ENCODE measurements around the gene MAPKAPK2. TPM values are rescaled to one million over a fixed set of nuclear protein-coding genes. Genes with fewer than 3 reads are reported as not detected.

MAPKAPK2 gene
- total and polyA plus RNA-seq, 2 of the 13 experiments (the other 11 are each of a cell fraction or from before 2014, with no cell fraction given), result 16.6 to 34.0 TPM

DNA sequence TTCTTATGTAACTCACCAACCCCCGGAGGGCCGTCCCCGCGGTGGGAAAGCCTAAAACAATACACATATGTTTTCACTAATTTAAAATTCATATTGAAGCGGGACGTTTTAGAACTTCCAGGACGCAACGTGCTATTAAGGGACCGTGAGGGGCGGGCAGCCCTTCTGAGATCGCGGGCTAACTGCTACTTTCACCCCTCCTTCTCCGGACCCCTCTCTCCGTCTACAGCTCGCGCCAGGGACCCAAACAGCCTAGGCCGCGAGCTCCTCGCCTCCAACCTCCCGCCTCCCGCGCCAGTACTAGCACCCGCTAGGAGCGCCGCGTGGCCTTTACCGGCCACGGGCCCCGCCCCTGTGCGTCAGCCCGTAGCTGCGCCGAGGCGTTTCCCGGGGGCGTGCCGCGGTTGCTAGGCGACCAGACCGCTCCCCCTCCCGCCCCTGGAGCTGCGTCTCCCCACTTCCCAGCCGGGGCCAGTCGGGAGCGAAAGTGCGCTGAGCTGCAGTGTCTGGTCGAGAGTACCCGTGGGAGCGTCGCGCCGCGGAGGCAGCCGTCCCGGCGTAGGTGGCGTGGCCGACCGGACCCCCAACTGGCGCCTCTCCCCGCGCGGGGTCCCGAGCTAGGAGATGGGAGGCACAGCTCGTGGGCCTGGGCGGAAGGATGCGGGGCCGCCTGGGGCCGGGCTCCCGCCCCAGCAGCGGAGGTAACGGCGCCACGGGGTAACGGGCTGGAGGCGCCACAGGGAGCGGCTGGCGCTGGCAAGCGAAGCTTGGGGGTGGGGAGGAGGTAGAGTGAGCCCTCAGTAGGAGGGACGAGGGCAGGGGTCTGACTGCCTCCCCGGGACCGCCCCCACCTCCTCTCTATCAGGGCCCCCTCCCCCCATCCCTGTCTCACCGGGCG is 49.4 kb upstream of the MAPKAPK2 start, which contains the start of gene DYRK3 (continued):
- TF ChIP-seq ZNF790 (CRISPR knock-in tag; IDR thresholded peaks at IDR 0.05; ENCODE audit: borderline replicate concordance), result no peak
- no peak for TF ChIP-seq JDP2 (CRISPR knock-in tag; IDR thresholded peaks at IDR 0.05; ENCODE audit: borderline replicate concordance)
- TF ChIP-seq NCOA1 (CRISPR knock-in tag; IDR thresholded peaks at IDR 0.05), result 0 out of 2 replicates have a peak, but pooled peaks have one; percentile 51
- peak; percentile 54 for TF ChIP-seq ATF2 (CRISPR knock-in tag; IDR thresholded peaks at IDR 0.05)
- TF ChIP-seq, protein P1, sequence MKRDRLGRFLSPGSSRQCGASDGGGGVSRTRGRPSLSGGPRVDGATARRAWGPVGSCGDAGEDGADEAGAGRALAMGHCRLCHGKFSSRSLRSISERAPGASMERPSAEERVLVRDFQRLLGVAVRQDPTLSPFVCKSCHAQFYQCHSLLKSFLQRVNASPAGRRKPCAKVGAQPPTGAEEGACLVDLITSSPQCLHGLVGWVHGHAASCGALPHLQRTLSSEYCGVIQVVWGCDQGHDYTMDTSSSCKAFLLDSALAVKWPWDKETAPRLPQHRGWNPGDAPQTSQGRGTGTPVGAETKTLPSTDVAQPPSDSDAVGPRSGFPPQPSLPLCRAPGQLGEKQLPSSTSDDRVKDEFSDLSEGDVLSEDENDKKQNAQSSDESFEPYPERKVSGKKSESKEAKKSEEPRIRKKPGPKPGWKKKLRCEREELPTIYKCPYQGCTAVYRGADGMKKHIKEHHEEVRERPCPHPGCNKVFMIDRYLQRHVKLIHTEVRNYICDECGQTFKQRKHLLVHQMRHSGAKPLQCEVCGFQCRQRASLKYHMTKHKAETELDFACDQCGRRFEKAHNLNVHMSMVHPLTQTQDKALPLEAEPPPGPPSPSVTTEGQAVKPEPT (CRISPR knock-in tag; IDR thresholded peaks at IDR 0.05; ENCODE audit: low read depth), result peak; percentile 61; the same call in 1 of the 2 replicates
- no peak for TF ChIP-seq FOXM1 (CRISPR knock-in tag; IDR thresholded peaks at IDR 0.05)
- TF ChIP-seq THAP9 (CRISPR knock-in tag; IDR thresholded peaks at IDR 0.05; ENCODE audit: borderline replicate concordance), result peak; percentile 82
- peak; percentile 88 for TF ChIP-seq KMT2B (CRISPR knock-in tag; IDR thresholded peaks at IDR 0.05)
- TF ChIP-seq, protein P2, sequence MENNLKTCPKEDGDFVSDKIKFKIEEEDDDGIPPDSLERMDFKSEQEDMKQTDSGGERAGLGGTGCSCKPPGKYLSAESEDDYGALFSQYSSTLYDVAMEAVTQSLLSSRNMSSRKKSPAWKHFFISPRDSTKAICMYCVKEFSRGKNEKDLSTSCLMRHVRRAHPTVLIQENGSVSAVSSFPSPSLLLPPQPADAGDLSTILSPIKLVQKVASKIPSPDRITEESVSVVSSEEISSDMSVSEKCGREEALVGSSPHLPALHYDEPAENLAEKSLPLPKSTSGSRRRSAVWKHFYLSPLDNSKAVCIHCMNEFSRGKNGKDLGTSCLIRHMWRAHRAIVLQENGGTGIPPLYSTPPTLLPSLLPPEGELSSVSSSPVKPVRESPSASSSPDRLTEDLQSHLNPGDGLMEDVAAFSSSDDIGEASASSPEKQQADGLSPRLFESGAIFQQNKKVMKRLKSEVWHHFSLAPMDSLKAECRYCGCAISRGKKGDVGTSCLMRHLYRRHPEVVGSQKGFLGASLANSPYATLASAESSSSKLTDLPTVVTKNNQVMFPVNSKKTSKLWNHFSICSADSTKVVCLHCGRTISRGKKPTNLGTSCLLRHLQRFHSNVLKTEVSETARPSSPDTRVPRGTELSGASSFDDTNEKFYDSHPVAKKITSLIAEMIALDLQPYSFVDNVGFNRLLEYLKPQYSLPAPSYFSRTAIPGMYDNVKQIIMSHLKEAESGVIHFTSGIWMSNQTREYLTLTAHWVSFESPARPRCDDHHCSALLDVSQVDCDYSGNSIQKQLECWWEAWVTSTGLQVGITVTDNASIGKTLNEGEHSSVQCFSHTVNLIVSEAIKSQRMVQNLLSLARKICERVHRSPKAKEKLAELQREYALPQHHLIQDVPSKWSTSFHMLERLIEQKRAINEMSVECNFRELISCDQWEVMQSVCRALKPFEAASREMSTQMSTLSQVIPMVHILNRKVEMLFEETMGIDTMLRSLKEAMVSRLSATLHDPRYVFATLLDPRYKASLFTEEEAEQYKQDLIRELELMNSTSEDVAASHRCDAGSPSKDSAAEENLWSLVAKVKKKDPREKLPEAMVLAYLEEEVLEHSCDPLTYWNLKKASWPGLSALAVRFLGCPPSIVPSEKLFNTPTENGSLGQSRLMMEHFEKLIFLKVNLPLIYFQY (CRISPR knock-in tag; IDR thresholded peaks at IDR 0.05; ENCODE audit: borderline replicate concordance), result 0 out of 2 replicates have a peak, but pooled peaks have one; percentile 38
- no peak for TF ChIP-seq CBX1 (IDR thresholded peaks at IDR 0.05; ENCODE audit: low read depth)
- peak; percentile 96 for TF ChIP-seq HDAC1 (CRISPR knock-in tag; IDR thresholded peaks at IDR 0.05)
- TF ChIP-seq ARNT (IDR thresholded peaks at IDR 0.05), result no peak
- TF ChIP-seq SOX13 (IDR thresholded peaks at IDR 0.05), result no peak
- TF ChIP-seq SOX13 (CRISPR knock-in tag; conservative IDR thresholded peaks at IDR 0.05 in 1 of 2, IDR thresholded peaks at IDR 0.05 in 1 of 2), result 0 out of 4 replicates have a peak, but pooled peaks of 1 of the 2 experiments have one; percentile 11
- TF ChIP-seq MLLT10 (CRISPR knock-in tag; IDR thresholded peaks at IDR 0.05), result no peak
- peak; percentile 73; the same call in 1 of the 2 replicates for TF ChIP-seq ARHGAP35 (CRISPR knock-in tag; IDR thresholded peaks at IDR 0.05; ENCODE audit: borderline replicate concordance)
- TF ChIP-seq, protein P3, sequence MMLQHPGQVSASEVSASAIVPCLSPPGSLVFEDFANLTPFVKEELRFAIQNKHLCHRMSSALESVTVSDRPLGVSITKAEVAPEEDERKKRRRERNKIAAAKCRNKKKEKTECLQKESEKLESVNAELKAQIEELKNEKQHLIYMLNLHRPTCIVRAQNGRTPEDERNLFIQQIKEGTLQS (CRISPR knock-in tag; IDR thresholded peaks at IDR 0.05), result no peak
- TF ChIP-seq ZNF101 (CRISPR knock-in tag; IDR thresholded peaks at IDR 0.05; ENCODE audit: borderline replicate concordance, low read depth), result 0 out of 2 replicates have a peak, but pooled peaks have one; percentile 42
